ENCODE data around the gene DCUN1D1.

DCUN1D1 gene

DNA sequence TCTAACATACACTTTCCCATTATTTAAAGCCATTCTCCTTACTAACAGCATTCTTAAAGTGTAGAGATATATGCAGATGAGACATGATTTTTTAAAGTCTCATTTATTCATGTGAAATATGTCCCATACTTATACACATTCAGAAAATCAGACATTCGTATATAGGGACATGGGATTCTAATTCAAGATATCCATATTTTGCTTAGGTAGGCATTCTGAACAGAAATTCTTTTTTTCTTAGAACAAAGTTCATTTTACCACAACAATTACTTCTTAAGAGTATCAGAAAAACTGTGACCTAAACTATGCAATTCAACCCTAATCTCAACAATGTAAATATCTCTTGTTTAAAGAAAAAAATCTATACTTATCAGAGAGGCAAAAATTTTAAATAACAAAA lies 16.2 kb downstream of the DCUN1D1 start:
- no peaks in the 10 kb centered on the region for H3K27me3 Mint-ChIP-seq (ENCODE audit: low read depth)
- no peak overlapping the region for H3K27ac Mint-ChIP-seq
- peaks cover 23% of the 10 kb centered on the region for H3K4me1 Mint-ChIP-seq
- peaks cover 21% of the 10 kb centered on the region for H3K36me3 Mint-ChIP-seq (ENCODE audit: low read depth)
- H3K4me3 Mint-ChIP-seq = no peak overlapping the region
- TF ChIP-seq, protein P1, sequence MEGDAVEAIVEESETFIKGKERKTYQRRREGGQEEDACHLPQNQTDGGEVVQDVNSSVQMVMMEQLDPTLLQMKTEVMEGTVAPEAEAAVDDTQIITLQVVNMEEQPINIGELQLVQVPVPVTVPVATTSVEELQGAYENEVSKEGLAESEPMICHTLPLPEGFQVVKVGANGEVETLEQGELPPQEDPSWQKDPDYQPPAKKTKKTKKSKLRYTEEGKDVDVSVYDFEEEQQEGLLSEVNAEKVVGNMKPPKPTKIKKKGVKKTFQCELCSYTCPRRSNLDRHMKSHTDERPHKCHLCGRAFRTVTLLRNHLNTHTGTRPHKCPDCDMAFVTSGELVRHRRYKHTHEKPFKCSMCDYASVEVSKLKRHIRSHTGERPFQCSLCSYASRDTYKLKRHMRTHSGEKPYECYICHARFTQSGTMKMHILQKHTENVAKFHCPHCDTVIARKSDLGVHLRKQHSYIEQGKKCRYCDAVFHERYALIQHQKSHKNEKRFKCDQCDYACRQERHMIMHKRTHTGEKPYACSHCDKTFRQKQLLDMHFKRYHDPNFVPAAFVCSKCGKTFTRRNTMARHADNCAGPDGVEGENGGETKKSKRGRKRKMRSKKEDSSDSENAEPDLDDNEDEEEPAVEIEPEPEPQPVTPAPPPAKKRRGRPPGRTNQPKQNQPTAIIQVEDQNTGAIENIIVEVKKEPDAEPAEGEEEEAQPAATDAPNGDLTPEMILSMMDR (IDR thresholded peaks at IDR 0.05; ENCODE audit: unreplicated experiment in 3 of 3) = no peak
- no peaks in the 10 kb centered on the region for H3K9me3 Mint-ChIP-seq

DNA sequence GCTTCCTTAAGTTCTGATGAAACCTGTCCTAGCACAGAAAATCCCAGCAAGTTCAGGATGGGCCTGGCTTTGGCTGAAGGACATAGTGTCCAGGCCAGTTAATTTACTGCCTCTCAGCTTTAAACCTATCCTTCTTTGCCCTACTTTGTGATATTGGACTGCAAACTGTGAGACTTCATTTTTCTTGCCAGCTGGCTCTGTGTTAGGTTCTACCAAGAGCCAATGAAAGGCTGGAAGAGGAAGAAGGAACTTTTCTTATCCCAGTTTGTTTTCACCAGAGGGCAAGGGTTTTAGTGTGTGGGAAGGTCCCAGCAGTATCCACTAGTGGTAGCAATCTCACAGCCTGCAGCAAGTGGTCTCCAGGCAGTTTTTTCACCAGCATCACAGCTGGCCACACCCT lies 18.2 kb downstream of the DCUN1D1 start:
- TF ChIP-seq, protein P1 (IDR thresholded peaks at IDR 0.05; ENCODE audit: unreplicated experiment in 3 of 3) = no peak
- Mint-ChIP-seq H3K4me3 (no peak overlapping the region), H3K9me3 (no peaks in the 10 kb centered on the region), H3K36me3 (ENCODE audit: low read depth) (peaks cover 31% of the 10 kb centered on the region), H3K27ac (peak overlapping the region in 2 of 3 experiments; percentile 10 to 31), H3K27me3 (ENCODE audit: low read depth) (no peaks in the 10 kb centered on the region), H3K4me1 (peaks cover 14% of the 10 kb centered on the region)

DNA sequence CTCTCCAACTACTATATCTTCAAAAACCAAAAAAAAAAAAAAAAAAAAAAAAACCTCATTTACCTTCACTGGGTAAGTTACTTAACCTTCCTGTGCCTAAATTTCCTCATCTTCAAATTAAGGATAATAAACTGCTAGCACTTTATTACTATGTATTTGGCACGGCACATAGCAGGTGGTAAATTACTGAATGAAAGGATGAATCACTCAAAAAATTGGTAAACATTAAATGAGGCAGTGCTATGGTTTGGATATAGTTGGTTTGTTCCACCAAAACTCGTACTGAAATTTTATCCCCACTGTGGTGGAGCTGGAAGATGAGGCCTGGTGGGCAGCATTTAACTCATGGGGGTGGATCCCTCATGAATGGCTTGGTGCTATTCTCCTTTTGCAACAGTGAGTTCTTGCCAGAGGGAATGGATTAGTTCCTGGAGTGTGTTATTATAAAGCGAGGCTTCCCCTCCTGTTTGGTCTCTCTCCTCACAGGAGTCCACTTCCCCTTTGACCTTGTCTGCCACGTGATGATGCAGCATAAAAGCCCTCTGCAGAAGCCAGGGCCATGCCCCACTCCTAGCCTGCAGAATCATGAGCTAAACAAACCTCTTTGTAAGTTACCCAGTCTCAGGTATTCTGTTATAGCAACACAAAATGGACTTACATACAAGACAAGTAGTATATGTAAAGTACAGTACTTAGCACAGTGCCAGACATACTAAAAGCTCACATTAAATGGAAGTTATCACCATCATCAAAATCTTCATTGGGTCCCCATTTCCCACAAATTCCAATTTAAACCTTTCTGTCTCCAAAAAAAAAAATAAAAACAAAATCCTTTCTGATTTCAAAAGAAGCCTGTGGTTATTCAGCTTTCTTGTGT lies 20.6 kb downstream of the DCUN1D1 start:
- Mint-ChIP-seq H3K27ac (peak overlapping the region in 2 of 3 experiments; percentile 35 to 60), H3K4me3 (no peak overlapping the region), H3K27me3 (ENCODE audit: low read depth) (no peaks in the 10 kb centered on the region), H3K4me1 (peaks cover 9% of the 10 kb centered on the region), H3K36me3 (ENCODE audit: low read depth) (peaks cover 43% of the 10 kb centered on the region), H3K9me3 (no peaks in the 10 kb centered on the region)
- TF ChIP-seq, protein P1 (IDR thresholded peaks at IDR 0.05; ENCODE audit: unreplicated experiment in 3 of 3) = no peak

DNA sequence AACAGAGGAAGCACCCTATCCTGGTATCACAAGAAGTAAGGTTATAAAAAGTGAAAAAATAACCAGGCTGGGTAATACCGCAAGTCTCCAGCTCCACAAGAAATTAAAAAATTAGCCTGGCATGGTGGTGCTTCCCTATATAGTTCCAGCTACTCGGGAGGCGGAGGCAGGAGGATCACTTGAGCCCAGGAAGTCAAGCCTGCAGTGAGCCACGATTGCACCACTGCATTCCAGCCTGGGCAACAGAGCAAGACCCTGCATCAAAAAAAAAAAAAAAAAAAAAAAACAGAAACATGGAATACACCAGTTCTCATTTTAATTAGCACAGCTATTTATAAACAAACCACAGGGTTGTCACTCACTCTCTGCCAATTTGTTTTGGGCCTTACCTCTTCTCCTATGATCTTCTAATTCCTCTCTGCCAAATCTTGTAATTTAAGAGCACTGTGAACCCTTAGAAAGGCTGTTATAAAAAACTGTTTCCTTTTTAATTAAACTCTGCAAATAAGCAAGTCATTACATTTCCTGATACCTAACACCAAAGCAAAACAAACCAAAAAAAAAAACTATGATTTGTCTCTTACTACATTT lies 22.6 kb downstream of the DCUN1D1 start:
- Mint-ChIP-seq H3K4me1 (peaks cover 9% of the 10 kb centered on the region), H3K4me3 (no peak overlapping the region), H3K27me3 (ENCODE audit: low read depth) (no peaks in the 10 kb centered on the region), H3K9me3 (no peaks in the 10 kb centered on the region), H3K36me3 (ENCODE audit: low read depth) (peaks cover 54% of the 10 kb centered on the region), H3K27ac (no peak overlapping the region)
- TF ChIP-seq, protein P1 (IDR thresholded peaks at IDR 0.05; ENCODE audit: unreplicated experiment in 3 of 3) = no peak

DNA sequence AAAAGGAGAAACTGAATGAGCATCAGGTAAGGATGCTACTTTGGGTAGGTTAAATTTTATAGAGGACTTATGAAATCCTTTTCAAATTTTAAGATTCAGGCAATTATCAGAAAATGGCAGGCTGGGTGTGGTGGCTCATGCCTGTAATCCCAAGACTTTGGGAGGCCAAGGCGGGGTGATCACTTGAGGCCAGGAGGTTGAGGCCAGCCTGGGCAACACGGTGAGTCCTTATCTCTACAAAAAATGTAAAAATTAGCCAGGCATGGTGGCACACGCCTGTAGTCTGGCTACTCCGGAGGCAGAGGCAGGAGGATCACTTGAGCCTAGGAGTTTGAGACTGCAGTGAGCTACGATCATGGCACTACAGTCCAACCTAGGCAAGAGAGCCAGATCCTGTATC lies 23.1 kb downstream of the DCUN1D1 start:
- peaks cover 5% of the 10 kb centered on the region for H3K4me1 Mint-ChIP-seq
- TF ChIP-seq, protein P1 (IDR thresholded peaks at IDR 0.05; ENCODE audit: unreplicated experiment in 3 of 3) = no peak
- no peaks in the 10 kb centered on the region for H3K9me3 Mint-ChIP-seq
- no peak overlapping the region for H3K4me3 Mint-ChIP-seq
- no peaks in the 10 kb centered on the region for H3K27me3 Mint-ChIP-seq (ENCODE audit: low read depth)
- H3K36me3 Mint-ChIP-seq (ENCODE audit: low read depth) = peaks cover 55% of the 10 kb centered on the region
- H3K27ac Mint-ChIP-seq = no peak overlapping the region

Measured in nephron (organoid).